ENCODE data around the gene MYO3B.

Gene MYO3B

GRCh38 chr2:170696948-170697347, 519.0 kb downstream of the MYO3B start:
- DNase-seq (ENCODE audit: low read depth): no peak

GRCh38 chr2:170701011-170701410, 523.1 kb downstream of the MYO3B start:
- no peak for DNase-seq (ENCODE audit: low read depth)

GRCh38 chr2:170703776-170704476, 526.0 kb downstream of the MYO3B start:
- DNase-seq (ENCODE audit: low read depth): no peak

All from iris pigment epithelial cell (primary cell).